HG03457 (cell line): ENCODE data around the gene DCPS.
"Not testable (repeated sequence)": the region's sequence is repeated elsewhere in the genome, so short reads cannot be mapped to it uniquely, and the experiment has no call there.

ENCODE experiments used
- ATAC-seq: cut with Tn5 transposase; IDR thresholded peaks from one replicate; pipeline ENCODE4 v1.9.1; 2021; ENCODE audit warnings: moderate number of reproducible peaks; ENCODE audit not compliant: unreplicated experiment

DCPS gene

DNA sequence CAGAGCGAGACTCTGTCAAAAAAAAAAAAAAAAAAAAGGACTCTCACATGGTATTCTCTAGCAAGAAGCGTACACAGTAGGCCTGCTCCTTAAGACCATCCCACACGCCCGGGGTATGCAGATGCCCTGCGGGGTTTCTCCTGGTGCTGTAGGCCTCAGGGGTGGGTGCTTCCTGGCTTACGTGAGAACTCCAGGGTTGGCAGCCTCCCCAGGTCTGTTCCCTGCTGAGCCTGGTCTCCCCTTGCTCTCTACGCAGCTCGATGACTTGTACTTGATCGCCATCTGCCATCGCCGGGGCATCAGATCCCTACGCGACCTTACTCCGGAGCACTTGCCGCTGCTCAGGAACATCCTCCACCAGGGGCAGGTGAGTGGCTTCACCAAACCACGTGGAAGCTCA lies 39.2 kb downstream of the DCPS start:
- no peak for ATAC-seq

DNA sequence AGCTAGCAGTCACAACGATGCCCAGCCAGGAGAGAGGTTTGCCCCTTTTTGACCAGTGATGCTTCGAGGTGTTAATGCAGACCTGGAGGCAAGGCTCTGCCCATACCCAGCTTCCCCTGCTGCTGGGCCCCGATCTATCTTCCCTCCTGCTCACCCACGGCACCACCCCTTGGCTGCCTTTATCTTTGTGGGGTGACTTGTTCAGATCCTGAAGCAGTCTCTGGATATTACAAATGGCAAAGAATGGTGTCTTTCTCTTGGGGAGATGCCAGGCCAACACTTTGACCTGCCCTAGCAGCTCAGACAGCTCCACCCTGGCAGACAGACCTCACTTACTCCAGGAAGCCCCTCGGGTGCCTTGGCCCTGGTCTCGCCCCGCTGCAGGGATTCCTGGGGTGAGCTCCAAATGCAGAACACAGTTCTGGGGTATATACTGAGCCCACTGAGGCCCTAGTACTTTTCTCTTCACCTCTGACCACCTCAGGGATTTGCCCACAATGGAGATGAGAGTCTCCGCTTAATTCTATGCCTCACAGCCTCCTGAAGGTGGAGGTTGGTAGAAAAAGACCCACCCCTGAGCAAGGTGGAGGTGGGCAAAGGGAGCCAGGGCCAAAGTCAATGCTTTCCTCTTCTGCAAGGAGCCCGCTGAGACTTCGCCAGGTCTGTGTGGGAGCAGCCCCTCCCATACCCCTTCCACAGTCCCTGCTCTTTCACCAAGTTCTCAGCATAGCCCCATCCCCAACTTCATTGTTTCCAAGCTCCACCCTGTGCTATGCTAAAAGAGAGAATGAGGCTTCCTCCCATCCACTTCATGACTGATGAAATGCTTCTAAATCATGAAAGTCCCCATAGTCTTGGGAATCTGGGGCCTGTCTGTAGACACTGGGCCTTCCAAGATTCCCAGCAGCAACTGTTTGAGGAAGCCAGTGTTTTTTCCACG lies 40.6 kb downstream of the DCPS start:
- no peak for ATAC-seq

DNA sequence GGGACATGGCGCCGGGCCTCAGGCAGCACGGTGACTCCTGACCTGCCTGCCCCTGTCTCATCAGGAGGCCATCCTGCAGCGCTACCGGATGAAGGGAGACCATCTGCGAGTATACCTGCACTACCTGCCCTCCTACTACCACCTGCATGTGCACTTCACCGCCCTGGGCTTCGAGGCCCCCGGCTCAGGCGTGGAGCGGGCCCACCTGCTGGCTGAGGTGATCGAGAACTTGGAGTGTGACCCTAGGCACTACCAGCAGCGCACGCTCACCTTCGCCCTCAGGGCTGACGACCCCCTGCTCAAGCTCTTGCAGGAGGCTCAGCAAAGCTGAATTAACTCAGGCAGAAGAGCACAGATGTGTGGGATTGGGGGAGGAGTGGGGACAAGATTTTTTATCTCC lies 41.4 kb downstream of the DCPS start:
- no peak for ATAC-seq

DNA sequence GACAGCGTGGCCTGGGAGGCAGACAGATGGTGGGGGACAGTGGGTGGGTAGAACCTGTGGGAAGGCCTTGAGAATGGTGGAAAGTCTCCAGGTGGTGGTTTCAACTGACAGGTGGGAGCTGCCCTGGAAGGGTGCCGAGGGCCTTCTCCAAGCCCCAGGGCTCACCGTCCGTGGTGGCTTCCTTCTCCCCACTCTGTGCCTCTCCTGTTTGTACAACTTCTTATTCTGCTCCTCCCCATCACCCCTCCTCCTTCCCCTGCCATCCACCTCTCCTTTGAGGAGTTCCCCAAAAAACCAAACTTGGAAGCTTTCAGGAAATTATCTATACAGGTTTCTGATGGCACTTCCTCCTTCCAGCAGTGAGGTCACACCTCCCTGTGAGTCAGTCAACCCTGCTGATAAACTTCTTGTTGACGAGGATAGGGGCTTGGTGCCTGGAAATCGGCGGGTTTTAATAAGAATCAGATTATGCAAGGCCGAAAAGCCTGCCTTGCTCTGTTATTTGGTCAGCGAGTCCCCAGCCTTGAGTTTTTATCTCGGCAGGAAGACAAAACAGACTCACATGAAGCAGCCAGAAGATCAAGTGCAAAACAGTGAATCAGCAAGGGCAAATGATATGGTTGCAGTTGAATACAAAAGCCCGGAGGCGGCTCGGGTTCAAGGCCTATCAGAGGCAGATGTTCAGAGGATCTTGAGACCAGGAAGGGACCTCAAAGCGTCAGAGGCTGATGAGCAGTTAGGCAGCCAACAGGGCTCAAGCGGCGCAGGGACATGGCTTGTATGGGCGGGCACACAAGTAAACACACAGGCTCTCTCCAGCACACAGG lies 42.1 kb downstream of the DCPS start:
- no peak for ATAC-seq

DNA sequence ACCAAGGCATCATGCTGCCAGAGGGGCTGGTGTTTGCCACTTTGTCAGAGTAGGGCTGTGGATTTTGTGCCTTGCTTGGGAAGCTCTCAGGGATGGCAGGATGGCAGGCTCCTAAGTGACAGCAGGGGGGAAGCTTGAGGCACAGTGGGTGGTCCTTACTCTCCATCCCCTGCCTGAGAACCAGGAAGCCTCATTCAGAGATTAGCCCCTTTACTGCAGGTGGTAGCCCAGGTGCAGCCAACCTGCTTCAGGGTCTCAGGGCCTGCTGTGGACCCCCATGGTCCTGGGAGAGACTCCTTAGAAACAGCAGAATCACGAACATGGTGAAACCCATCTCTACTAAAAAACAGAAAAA lies 42.7 kb downstream of the DCPS start:
- ATAC-seq = no peak

- ATAC-seq = not testable (repeated sequence)
Measured at GRCh38 chr11:126346946-126347345, 43.1 kb downstream of the DCPS start.

DNA sequence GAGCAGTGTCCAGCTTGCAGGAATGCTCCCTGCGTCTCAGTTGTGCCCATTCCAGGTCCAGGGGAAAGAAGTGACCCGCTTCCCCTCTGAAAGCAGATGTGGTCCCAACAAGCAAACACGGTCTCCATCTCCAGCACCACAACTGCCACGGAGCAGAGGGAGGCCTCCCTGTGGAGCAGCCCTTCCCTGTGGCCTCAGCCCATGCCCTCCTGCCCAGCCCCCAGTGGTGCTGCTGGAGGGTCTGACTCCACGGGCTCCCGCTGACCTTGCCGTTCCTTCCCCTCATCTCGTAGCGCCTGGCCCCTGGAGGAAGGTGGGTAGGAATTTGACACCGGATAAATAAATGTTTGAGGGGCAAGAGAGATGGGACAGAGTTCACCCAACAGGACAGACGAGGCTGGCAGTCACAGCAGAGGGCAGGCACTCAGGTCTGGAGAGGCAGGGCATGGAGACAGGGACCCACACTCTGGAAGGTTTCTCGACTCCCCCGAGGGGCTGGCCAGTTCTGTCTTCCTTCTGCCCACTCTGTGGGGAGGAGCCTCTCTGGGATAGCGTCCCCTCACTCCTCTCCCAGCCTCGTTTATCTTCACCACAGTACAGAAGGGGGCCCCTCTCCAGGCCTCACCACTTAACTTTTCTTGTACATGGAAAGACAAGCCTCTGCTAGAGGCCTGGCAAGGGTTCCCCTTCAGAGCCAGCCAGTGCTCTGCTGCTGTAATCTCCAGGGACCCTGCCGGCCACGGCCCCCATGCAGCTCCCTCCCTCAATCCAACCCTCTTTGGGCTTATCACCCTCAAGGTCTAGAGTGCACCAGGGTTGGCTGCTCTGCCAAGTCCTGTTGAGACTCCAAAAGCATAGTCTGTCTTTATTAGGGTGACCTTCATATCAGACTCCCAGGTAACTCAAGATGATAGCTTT lies 44.1 kb downstream of the DCPS start:
- no peak for ATAC-seq

GRCh38 chr11:126348806-126349582 lies 45.1 kb downstream of the DCPS start:
- ATAC-seq = no peak

DNA sequence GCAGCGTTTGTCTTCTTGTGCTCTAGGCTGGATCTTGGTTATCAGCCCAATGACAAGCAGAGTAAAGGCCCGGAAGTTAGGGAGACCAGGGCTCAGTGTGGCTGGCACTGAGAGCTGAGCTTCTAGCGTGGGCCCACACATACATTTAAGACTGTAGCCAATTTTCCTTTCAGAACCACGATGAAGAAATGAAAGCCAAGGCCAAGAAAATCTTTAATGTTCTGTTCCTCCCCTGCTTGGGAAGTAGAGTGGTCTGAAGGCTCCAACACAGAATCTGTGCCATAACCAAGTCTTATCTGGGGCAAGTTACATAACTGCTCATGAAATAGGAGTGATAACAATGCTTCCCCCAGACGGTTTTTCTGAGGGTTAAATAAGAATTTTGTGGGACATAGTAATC lies 47.0 kb downstream of the DCPS start:
- ATAC-seq = no peak

GRCh38 chr11:126352163-126352562 lies 48.3 kb downstream of the DCPS start:
- ATAC-seq = no peak

GRCh38 chr11:126352934-126353801 lies 49.3 kb downstream of the DCPS start:
- ATAC-seq = no peak

GRCh38 chr11:126354631-126355323 lies 50.9 kb downstream of the DCPS start:
- peak; percentile 28 for ATAC-seq

DNA sequence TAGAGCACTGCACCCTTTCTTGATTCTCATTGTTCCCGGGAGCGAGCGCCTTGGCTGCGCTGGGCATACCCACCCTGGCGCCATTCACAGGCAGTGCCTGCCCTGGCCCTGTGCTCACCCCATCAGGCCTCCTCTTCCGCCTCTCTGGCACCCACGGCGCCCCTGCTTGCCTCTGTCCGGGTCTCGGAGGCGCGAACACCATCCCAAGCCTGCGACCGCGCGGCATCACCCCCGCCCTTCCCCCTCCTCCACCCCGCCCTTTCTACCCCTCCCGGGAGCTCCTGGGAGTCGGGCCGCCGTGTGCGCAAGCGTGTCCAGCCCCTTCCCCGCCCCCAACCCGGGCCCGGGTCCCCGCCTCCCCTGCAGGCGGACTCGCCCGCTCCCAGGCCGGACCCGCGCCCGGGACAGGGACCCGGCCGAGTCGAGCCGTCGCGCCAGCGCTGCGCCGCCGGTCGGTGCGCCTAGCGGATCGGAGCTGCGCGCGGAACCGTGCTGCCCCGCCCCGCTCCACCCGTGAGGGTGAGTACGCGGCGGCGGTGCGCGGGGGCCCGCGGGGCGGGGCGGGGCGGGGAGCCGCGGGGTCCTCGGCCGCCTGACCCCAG lies 51.6 kb downstream of the DCPS start, which contains the start of gene ST3GAL4:
Gene ST3GAL4, plus strand, starts transcription at position 363 of the 602 bp plus-strand sequence. CDS start 50,470 bp downstream, outside the sequence.
- ATAC-seq = peak; percentile 52

- ATAC-seq = peak; percentile 4
Measured at GRCh38 chr11:126355926-126356897, 52.4 kb downstream of the DCPS start.

- ATAC-seq = no peak
Measured at GRCh38 chr11:126357055-126357962, 53.4 kb downstream of the DCPS start.
